Measurements from ENCODE around the gene CD248.

GRCh38 chr11:66288671-66289547 lies 27.9 kb downstream of the CD248 start, which contains the start of gene YIF1A:
- TF ChIP-seq ZSCAN18 (tag by site-specific recombination; IDR thresholded peaks at IDR 0.05), result no peak
- no peak for TF ChIP-seq ZNF621 (tag by site-specific recombination; IDR thresholded peaks at IDR 0.05)
- TF ChIP-seq ZNF239 (tag by site-specific recombination; IDR thresholded peaks at IDR 0.05), result no peak
- TF ChIP-seq ZNF121 (tag by site-specific recombination; IDR thresholded peaks at IDR 0.05), result no peak
- peak; percentile 30; the same call in 1 of the 2 replicates for TF ChIP-seq CTCF (tag by site-specific recombination; IDR thresholded peaks at IDR 0.05)
- TF ChIP-seq ZNF335 (tag by site-specific recombination; conservative IDR thresholded peaks at IDR 0.05), result peak; percentile 46; the same call in 1 of the 2 replicates
- no peak for TF ChIP-seq ZNF639 (tag by site-specific recombination; IDR thresholded peaks at IDR 0.05)
- TF ChIP-seq YY1 (tag by site-specific recombination; IDR thresholded peaks at IDR 0.05), result peak; percentile 50; the same call in 1 of the 2 replicates
- TF ChIP-seq ZNF398 (tag by site-specific recombination; IDR thresholded peaks at IDR 0.05), result no peak
